Mesenchymal stem cell (in vitro differentiated cells and primary cell): ENCODE results near the gene COL8A1.
A peak's percentile ranks its signal among the peaks of the same experiment; 100 is the strongest.

ENCODE experiments used
- DNase-seq: peaks from one replicate; pipeline ENCODE4 v3.0.0-alpha.2; 2013
- H2AFZ ChIP-seq: one replicate; pipeline ENCODE4 v1.6.1; 2013; ENCODE audit warnings: low read depth, mild to moderate bottlenecking, control low read depth, inconsistent platforms, low read length, moderate library complexity
- H2AK5ac ChIP-seq: 2 replicates; pipeline ENCODE4 v1.6.1; 2013; ENCODE audit warnings: low read length, moderate library complexity, mild to moderate bottlenecking, inconsistent platforms; ENCODE audit not compliant: severe bottlenecking
- H2BK120ac ChIP-seq: one replicate; pipeline ENCODE4 v1.6.1; 2013; ENCODE audit warnings: low read depth, mild to moderate bottlenecking, inconsistent platforms, low read length, moderate library complexity
- H2BK12ac ChIP-seq, 2 experiments: one replicate each; pipeline ENCODE4 v1.6.1; 2013; ENCODE audit warnings: inconsistent platforms in 2 of 2, low read length in 2 of 2, mild to moderate bottlenecking in 2 of 2, moderate library complexity in 2 of 2, control low read depth in 1 of 2
- H2BK15ac ChIP-seq: one replicate; pipeline ENCODE4 v1.6.1; 2013; ENCODE audit warnings: mild to moderate bottlenecking, low read depth, inconsistent platforms; ENCODE audit not compliant: poor library complexity, severe bottlenecking
- H2BK5ac ChIP-seq: 2 replicates; pipeline ENCODE4 v1.6.1; 2013; ENCODE audit warnings: low read depth, mild to moderate bottlenecking, low read length, control low read depth, inconsistent platforms; ENCODE audit not compliant: poor library complexity, severe bottlenecking
- H3K14ac ChIP-seq, 2 experiments: one replicate each; pipeline ENCODE4 v1.6.1; 2013; ENCODE audit warnings: inconsistent platforms in 2 of 2, low read length in 2 of 2, control low read depth in 1 of 2, mild to moderate bottlenecking in 1 of 2, moderate library complexity in 1 of 2
- H3K18ac ChIP-seq, 2 experiments: one replicate each; pipeline ENCODE4 v1.6.1; 2013; ENCODE audit warnings: inconsistent platforms in 2 of 2, low read length in 2 of 2, control low read depth in 1 of 2, low read depth in 1 of 2, mild to moderate bottlenecking in 1 of 2
- H3K23ac ChIP-seq, 2 experiments: one replicate each; pipeline ENCODE4 v1.6.1; 2013; ENCODE audit warnings: inconsistent platforms in 2 of 2, low read length in 2 of 2, mild to moderate bottlenecking in 2 of 2, moderate library complexity in 2 of 2, control low read depth in 1 of 2
- H3K27ac ChIP-seq: 2 replicates; pipeline ENCODE4 v1.5.1; 2013; ENCODE audit warnings: mild to moderate bottlenecking, moderate library complexity, low read length, control low read depth, inconsistent platforms; ENCODE audit not compliant: poor library complexity, severe bottlenecking
- H3K27me3 ChIP-seq, 2 experiments: 2 replicates each; pipeline versions ENCODE4 v1.6.1 to v1.7.0; 2013; ENCODE audit warnings: low read length in 2 of 2, mild to moderate bottlenecking in 2 of 2, moderate library complexity in 2 of 2, control low read depth in 1 of 2, inconsistent platforms in 1 of 2; ENCODE audit not compliant: control insufficient read depth in 1 of 2, insufficient read depth in 1 of 2
- H3K36me3 ChIP-seq, 2 experiments: 2 replicates each; pipeline versions ENCODE4 v1.6.1 to v1.7.0; 2013; ENCODE audit warnings: low read length in 2 of 2, control low read depth in 1 of 2, inconsistent platforms in 1 of 2, low read depth in 1 of 2, mild to moderate bottlenecking in 1 of 2; ENCODE audit not compliant: insufficient read depth in 2 of 2, control insufficient read depth in 1 of 2
- H3K4ac ChIP-seq, 2 experiments: one replicate each; pipeline ENCODE4 v1.6.1; 2013; ENCODE audit warnings: inconsistent platforms in 2 of 2, low read length in 2 of 2, mild to moderate bottlenecking in 2 of 2, moderate library complexity in 2 of 2, control low read depth in 1 of 2, low read depth in 1 of 2
- H3K4me1 ChIP-seq: 2 replicates; pipeline ENCODE4 v1.6.1; 2013; ENCODE audit warnings: low read depth, low read length, control low read depth; ENCODE audit not compliant: control insufficient read depth, insufficient read depth
- H3K4me2 ChIP-seq: 2 replicates; pipeline ENCODE4 v1.6.1; 2013; ENCODE audit warnings: low read length, mild to moderate bottlenecking, inconsistent platforms; ENCODE audit not compliant: poor library complexity, severe bottlenecking
- H3K4me3 ChIP-seq, 2 experiments: 2 replicates each; pipeline versions ENCODE4 v1.5.1 to v1.7.0; 2013; ENCODE audit warnings: low read length in 2 of 2, mild to moderate bottlenecking in 2 of 2, control low read depth in 1 of 2, low read depth in 1 of 2; ENCODE audit not compliant: insufficient read depth in 1 of 2
- H3K79me1 ChIP-seq: replicated peaks from 2 replicates; pipeline ENCODE4 v1.6.1; 2013; ENCODE audit warnings: mild to moderate bottlenecking, control low read depth, low read length, inconsistent platforms; ENCODE audit not compliant: poor library complexity, severe bottlenecking
- H3K9ac ChIP-seq: 2 replicates; pipeline ENCODE4 v1.7.0; 2013; ENCODE audit warnings: mild to moderate bottlenecking, low read length, moderate library complexity
- H3K9me3 ChIP-seq: 2 replicates; pipeline ENCODE4 v1.7.0; 2013; ENCODE audit warnings: mild to moderate bottlenecking, low read length; ENCODE audit not compliant: control insufficient read depth
- H4K8ac ChIP-seq: one replicate; pipeline ENCODE4 v1.6.1; 2013; ENCODE audit warnings: inconsistent platforms, mild to moderate bottlenecking, low read length, moderate library complexity
- H4K91ac ChIP-seq: one replicate; pipeline ENCODE4 v1.6.1; 2013; ENCODE audit warnings: mild to moderate bottlenecking, low read length, inconsistent platforms
- WGBS: methylation state at CpG from one replicate; pipeline ENCODE4 v1.1.7; 2013; ENCODE audit warnings: mixed read lengths; 5-methylcytosine and 5-hydroxymethylcytosine counted together

The COL8A1 gene

DNA sequence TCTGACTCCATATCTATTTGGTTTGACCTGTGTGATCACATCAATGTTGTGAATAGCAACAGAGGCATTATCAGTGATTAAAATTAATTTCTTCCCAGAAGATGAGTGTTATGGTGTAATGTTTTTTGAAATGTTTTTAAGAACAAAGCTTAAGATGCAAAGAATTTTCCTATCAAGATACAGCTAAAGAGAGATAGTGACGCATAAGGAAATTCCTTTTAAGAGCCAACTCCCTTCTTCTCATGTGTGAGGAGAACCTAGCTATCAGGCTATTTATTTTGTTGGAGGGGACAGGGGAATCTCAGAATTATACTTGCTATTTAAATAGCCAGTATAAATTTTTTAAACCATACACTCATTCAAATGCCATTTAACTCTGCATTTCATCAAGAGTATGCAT is 71.3 kb downstream of the COL8A1 start:
- no peak overlapping the region for H4K91ac ChIP-seq
- H3K79me1 ChIP-seq: peaks cover 8% of the 10 kb centered on the region
- no peak overlapping the region for H2BK15ac ChIP-seq
- DNase-seq: no peak
- no peak overlapping the region for H2BK5ac ChIP-seq
- no peak overlapping the region for H2BK12ac ChIP-seq
- H3K27ac ChIP-seq: no peak overlapping the region
- H3K14ac ChIP-seq: no peak overlapping the region
- H3K23ac ChIP-seq: no peak overlapping the region
- H3K36me3 ChIP-seq: peaks cover 0 to 9% of the 10 kb centered on the region in 2 experiments
- no peaks in the 10 kb centered on the region for H3K27me3 ChIP-seq
- no peak overlapping the region for H3K9ac ChIP-seq
- H3K4me2 ChIP-seq: no peak overlapping the region
- no CpG with 5 or more reads among the region's 1 CpG for WGBS
- no peak overlapping the region for H2BK120ac ChIP-seq
- no peak overlapping the region for H3K4ac ChIP-seq
- peaks cover 5% of the 10 kb centered on the region for H3K4me1 ChIP-seq
- H3K18ac ChIP-seq: no peak overlapping the region
- no peak overlapping the region for H2AFZ ChIP-seq
- H2AK5ac ChIP-seq: no peak overlapping the region
- H3K4me3 ChIP-seq: no peak overlapping the region
- no peak overlapping the region for H4K8ac ChIP-seq
- no peaks in the 10 kb centered on the region for H3K9me3 ChIP-seq

GRCh38 chr3:99710094-99710493 is 71.7 kb downstream of the COL8A1 start:
- H3K27me3 ChIP-seq: no peaks in the 10 kb centered on the region

DNA sequence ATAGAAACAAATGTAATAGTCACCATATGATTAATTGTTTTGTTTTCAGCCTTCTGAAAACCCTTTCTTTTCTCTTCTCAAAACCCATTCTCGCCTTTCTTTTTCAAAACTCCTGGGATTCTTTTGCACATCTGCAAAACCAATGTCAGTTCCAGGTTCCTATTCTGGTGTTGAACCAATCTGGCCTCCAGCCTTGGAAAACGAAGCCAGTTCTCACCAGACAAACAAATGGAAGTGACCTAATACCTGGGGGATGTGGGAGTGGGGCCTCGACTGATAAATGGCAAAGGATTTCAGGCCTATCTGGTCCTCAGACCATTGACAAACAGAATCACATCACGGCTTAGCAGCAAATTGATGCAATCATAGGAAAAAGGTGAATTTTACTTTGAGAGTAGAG is 73.0 kb downstream of the COL8A1 start:
- no peak overlapping the region for H3K4ac ChIP-seq
- H4K91ac ChIP-seq: peak overlapping the region; percentile 44
- no peaks in the 10 kb centered on the region for H3K9me3 ChIP-seq
- peaks cover 8% of the 10 kb centered on the region for H3K79me1 ChIP-seq
- H3K27me3 ChIP-seq: no peaks in the 10 kb centered on the region
- H2BK120ac ChIP-seq: no peak overlapping the region
- WGBS: 75% methylated on average over 4 of the region's 4 CpGs
- H3K4me2 ChIP-seq: no peak overlapping the region
- H2AK5ac ChIP-seq: peak overlapping the region; percentile 61
- DNase-seq: no peak
- no peak overlapping the region for H3K14ac ChIP-seq
- no peak overlapping the region for H3K4me3 ChIP-seq
- H3K18ac ChIP-seq: no peak overlapping the region
- no peak overlapping the region for H2BK12ac ChIP-seq
- H3K27ac ChIP-seq: peak overlapping the region; percentile 68
- no peak overlapping the region for H4K8ac ChIP-seq
- H2AFZ ChIP-seq: no peak overlapping the region
- no peak overlapping the region for H2BK15ac ChIP-seq
- H3K4me1 ChIP-seq: peaks cover 5% of the 10 kb centered on the region
- H2BK5ac ChIP-seq: no peak overlapping the region
- no peak overlapping the region for H3K9ac ChIP-seq
- no peak overlapping the region for H3K23ac ChIP-seq
- peaks cover 0 to 9% of the 10 kb centered on the region in 2 experiments for H3K36me3 ChIP-seq

More at GRCh38 chr3:99710094-99710493, 71.7 kb downstream of the COL8A1 start:
- Histone ChIP-seq H3K4ac (no peak overlapping the region), H3K9ac (no peak overlapping the region), H3K27ac (peak overlapping the region; percentile 2), H3K18ac (no peak overlapping the region), H4K91ac (no peak overlapping the region), H3K79me1 (peaks cover 8% of the 10 kb centered on the region), H2BK5ac (no peak overlapping the region), H3K36me3 (peaks cover 0 to 9% of the 10 kb centered on the region in 2 experiments), H3K4me2 (no peak overlapping the region), H3K4me3 (no peak overlapping the region), H3K14ac (no peak overlapping the region), H3K4me1 (peaks cover 5% of the 10 kb centered on the region), H2BK12ac (no peak overlapping the region), H3K23ac (no peak overlapping the region), H3K9me3 (no peaks in the 10 kb centered on the region), H2BK120ac (no peak overlapping the region), H2AK5ac (no peak overlapping the region), H2BK15ac (no peak overlapping the region), H4K8ac (no peak overlapping the region), H2AFZ (no peak overlapping the region)
- 100% methylated on average over 2 of the region's 3 CpGs for WGBS
- no peak for DNase-seq

GRCh38 chr3:99712291-99712954 is 74.0 kb downstream of the COL8A1 start:
- Histone ChIP-seq H3K36me3 (peaks cover 0 to 4% of the 10 kb centered on the region in 2 experiments), H3K4ac (no peak overlapping the region), H3K27me3 (no peaks in the 10 kb centered on the region), H3K4me3 (no peak overlapping the region), H2AK5ac (no peak overlapping the region), H4K8ac (no peak overlapping the region), H3K18ac (no peak overlapping the region), H2AFZ (no peak overlapping the region), H3K4me2 (no peak overlapping the region), H3K14ac (no peak overlapping the region), H2BK12ac (no peak overlapping the region), H2BK120ac (no peak overlapping the region), H3K23ac (no peak overlapping the region), H3K79me1 (peaks cover 8% of the 10 kb centered on the region), H3K9ac (no peak overlapping the region), H2BK5ac (no peak overlapping the region), H4K91ac (no peak overlapping the region), H3K4me1 (peaks cover 2% of the 10 kb centered on the region), H3K27ac (peak overlapping the region; percentile 21), H2BK15ac (no peak overlapping the region), H3K9me3 (no peaks in the 10 kb centered on the region)
- WGBS: 83% methylated on average over 4 of the region's 5 CpGs
- no peak for DNase-seq
